OCI-LY7 (cell line): ENCODE measurements around the gene ST6GALNAC2.

Experiments used
- CTCF ChIP-seq: fragments of 200-600 bp; sonication (generic); conservative IDR thresholded peaks from 2 replicates; pipeline ENCODE4 v1.5.1; 2014; ENCODE audit warnings: mild to moderate bottlenecking, antibody characterized with exemption, low read length, moderate library complexity, mixed read lengths
- EZH2phosphoT487 ChIP-seq: fragments of 200-600 bp; sonication (generic); IDR thresholded peaks from 2 replicates; pipeline ENCODE4 v1.6.1; 2018; ENCODE audit warnings: low read depth, borderline replicate concordance, mild to moderate bottlenecking, mixed run types, antibody characterized with exemption, low read length, moderate library complexity, mixed read lengths

- TF ChIP-seq CTCF (no peak), EZH2phosphoT487 (no peak)
These were observed 45.0 kb downstream of the ST6GALNAC2 start for GRCh38 chr17:76540381-76541300.
